B cell (primary cell): Measurements from ENCODE around the gene RNF126. TPM values are rescaled to one million over a fixed set of nuclear protein-coding genes. Genes with fewer than 3 reads are reported as not detected.

Experiments
- ATAC-seq: fragments of 200-7000 bp; cut with Tn5 transposase; one replicate; pipeline ENCODE4 v1.10.0; 2021; ENCODE audit warnings: low read depth, mild to moderate bottlenecking, moderate number of reproducible peaks, moderate library complexity
- CTCF ChIA-PET: fragments of 350-600 bp; sonication (Branson Sonifier 250); formaldehyde crosslinking; loops from one replicate; lab custom pipeline; 2021; ENCODE audit warnings: antibody characterized with exemption, inconsistent platforms; lab: Charles Lee
- POLR2A ChIA-PET: fragments of 350-600 bp; sonication (Branson Sonifier 250); formaldehyde crosslinking; loops from one replicate; lab custom pipeline; 2021; ENCODE audit warnings: antibody characterized with exemption; lab: Charles Lee
- DNase-seq: peaks from one replicate; pipeline ENCODE4 v3.0.0; 2013
- H2AFZ ChIP-seq: 2 replicates; pipeline ENCODE4 v1.6.1; 2012; ENCODE audit warnings: mild to moderate bottlenecking, low read depth, low read length; ENCODE audit not compliant: insufficient read depth, poor library complexity, severe bottlenecking
- H3K27ac ChIP-seq, 2 donors: 1 replicate in 1 of 2; 2 replicates in 1 of 2; pipeline ENCODE4 v1.5.1; 2012 to 2013; ENCODE audit warnings: low read length in 2 of 2, mild to moderate bottlenecking in 2 of 2, moderate library complexity in 1 of 2
- H3K27me3 ChIP-seq, 4 experiments: fragments of 200-600 bp in 1 of 4; sonication (generic) in 1 of 4; replicated peaks in 1 of 4; 1 replicate in 2 of 4; 2 replicates in 2 of 4; pipeline versions ENCODE4 v1.6.1 to v1.7.0; 2013 to 2016; ENCODE audit warnings: low read length in 3 of 4, mild to moderate bottlenecking in 2 of 4, mixed read lengths in 1 of 4, moderate library complexity in 1 of 4; ENCODE audit not compliant: insufficient read depth in 4 of 4, control insufficient read depth in 3 of 4; ENCODE audit errors: control extremely low read depth in 1 of 4
- H3K36me3 ChIP-seq, 2 experiments: replicated peaks in 1 of 2; 1 replicate in 1 of 2; 2 replicates in 1 of 2; pipeline versions ENCODE4 v1.6.1 to v1.7.1; 2013; ENCODE audit warnings: low read length in 1 of 2; ENCODE audit not compliant: insufficient read depth in 2 of 2, control insufficient read depth in 1 of 2; ENCODE audit errors: control extremely low read depth in 1 of 2, extremely low read depth in 1 of 2
- H3K4me1 ChIP-seq, 2 donors: fragments of 200-600 bp in 1 of 2; sonication (generic) in 1 of 2; 1 replicate in 1 of 2; 2 replicates in 1 of 2; pipeline versions ENCODE4 v1.5.1 to v1.6.1; 2013 to 2017; ENCODE audit warnings: low read length in 2 of 2; ENCODE audit not compliant: control insufficient read depth in 2 of 2, insufficient read depth in 2 of 2
- H3K4me2 ChIP-seq: replicated peaks from 2 replicates; pipeline ENCODE3; 2012; ENCODE audit warnings: mild to moderate bottlenecking, low read depth, low read length; ENCODE audit not compliant: poor library complexity, severe bottlenecking
- H3K4me3 ChIP-seq, 5 experiments: fragments of 200-600 bp in 1 of 5; sonication (generic) in 1 of 5; 1 replicate in 3 of 5; 2 replicates in 2 of 5; pipeline versions ENCODE4 v1.5.1 to v1.7.0; 2011 to 2016; ENCODE audit warnings: low read length in 4 of 5, mild to moderate bottlenecking in 4 of 5, low read depth in 2 of 5, control low read depth in 1 of 5, moderate library complexity in 1 of 5; ENCODE audit not compliant: insufficient read depth in 1 of 5; ENCODE audit errors: control extremely low read depth in 1 of 5, extremely low read depth in 1 of 5
- H3K79me2 ChIP-seq: fragments of 200-600 bp; sonication (generic); one replicate; pipeline ENCODE4 v1.6.0; 2016; ENCODE audit warnings: low read length; ENCODE audit not compliant: control insufficient read depth, insufficient read depth
- H3K9ac ChIP-seq: fragments of 200-600 bp; sonication (generic); 2 replicates; pipeline ENCODE4 v1.6.1; 2017; ENCODE audit warnings: mild to moderate bottlenecking, low read length, moderate library complexity
- H3K9me3 ChIP-seq, 3 donors: one replicate each; pipeline versions ENCODE4 v1.6.1 to v1.7.1; 2013; ENCODE audit warnings: low read length in 2 of 3; ENCODE audit not compliant: control insufficient read depth in 2 of 3, insufficient read depth in 1 of 3; ENCODE audit errors: control extremely low read depth in 1 of 3
- H4K20me1 ChIP-seq: 2 replicates; pipeline ENCODE4 v1.6.0; 2012; ENCODE audit warnings: mild to moderate bottlenecking, low read length; ENCODE audit not compliant: insufficient read depth, control insufficient read depth, poor library complexity, severe bottlenecking
- H3K27ac Mint-ChIP-seq: one replicate; pipeline ENCODE4 v1.8.0; 2021; ENCODE audit warnings: mixed read lengths
- H3K27me3 Mint-ChIP-seq: one replicate; pipeline ENCODE4 v1.8.0; 2021; ENCODE audit warnings: mixed read lengths
- H3K4me1 Mint-ChIP-seq: one replicate; pipeline ENCODE4 v1.8.0; 2021; ENCODE audit warnings: mixed read lengths
- H3K4me3 Mint-ChIP-seq: one replicate; pipeline ENCODE4 v1.8.0; 2021; ENCODE audit warnings: mixed read lengths
- H3K9me3 Mint-ChIP-seq: one replicate; pipeline ENCODE4 v1.8.0; 2022; ENCODE audit warnings: mixed read lengths; ENCODE audit not compliant: insufficient read depth
- EZH2 ChIP-seq: IDR thresholded peaks from 2 replicates; pipeline ENCODE4 v1.6.1; 2012; ENCODE audit warnings: borderline replicate concordance, low read depth, mild to moderate bottlenecking, moderate library complexity, low read length; ENCODE audit not compliant: insufficient read depth, poor library complexity, severe bottlenecking
- WGBS: methylation state at CpG from one replicate; pipeline ENCODE4 v1.1.5; 2013; ENCODE audit warnings: missing lambda C conversion rate; ENCODE audit not compliant: insufficient coverage; 5-methylcytosine and 5-hydroxymethylcytosine counted together
- intact Hi-C: fragments of 100-400 bp; cut with micrococcal nuclease; formaldehyde crosslinking; loops from one replicate; pipeline ENCODE4 v1.10.0; 2022
- polyA plus RNA-seq: library from polyadenylated mRNA; depleted of rRNA; stranded (reverse); fragments of >200 nt; gene quantifications from 2 replicates; pipeline ENCODE4 v1.2.3, GENCODE V29; 2012
- total RNA-seq, 2 donors: library from RNA; stranded (reverse); fragments of 120-200 nt in 1 of 2; gene quantifications; 1 replicate in 1 of 2; 2 replicates in 1 of 2; pipeline versions ENCODE4 v1.2.3 to v1.2.4, GENCODE V29; 2013 to 2022
- TF ChIP-seq, protein P1 (sequence below): fragments of 200-600 bp; IDR thresholded peaks from one replicate; pipeline ENCODE4 v1.8.0; 2022; ENCODE audit warnings: antibody characterized with exemption, mild to moderate bottlenecking

The RNF126 gene
- total and polyA plus RNA-seq, 2 donors (not counting 1 experiment from before 2014, with no cell fraction given), result 74.3 to 118 TPM

DNA sequence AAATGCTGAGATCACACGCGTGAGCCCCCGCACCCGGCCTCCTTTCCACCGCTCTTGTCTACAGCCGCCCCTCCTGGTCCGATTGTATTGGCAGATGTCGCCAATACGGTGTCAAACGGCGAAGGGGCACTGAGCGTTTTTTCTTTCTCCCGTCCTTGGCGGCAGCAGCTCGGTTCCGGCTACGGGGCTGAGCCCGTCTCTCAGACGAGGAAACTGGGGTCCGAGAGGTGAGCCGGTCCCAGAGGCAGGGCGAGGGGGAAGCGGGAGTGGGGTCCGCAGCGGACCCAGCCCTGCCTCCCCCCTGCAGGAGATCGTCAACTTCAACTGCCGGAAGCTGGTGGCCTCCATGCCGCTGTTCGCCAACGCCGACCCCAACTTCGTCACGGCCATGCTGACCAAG is 50.1 kb downstream of the RNF126 start:
- ChIA-PET POLR2A (no interaction called here), CTCF (no interaction called here)
- Mint-ChIP-seq H3K27ac (no peak overlapping the region), H3K27me3 (peaks cover 7% of the 10 kb centered on the region), H3K4me1 (peaks cover 18% of the 10 kb centered on the region), H3K4me3 (no peak overlapping the region), H3K9me3 (no peaks in the 10 kb centered on the region)
- no peak overlapping the region for H3K9ac ChIP-seq
- no peak for TF ChIP-seq EZH2
- TF ChIP-seq, protein P1, sequence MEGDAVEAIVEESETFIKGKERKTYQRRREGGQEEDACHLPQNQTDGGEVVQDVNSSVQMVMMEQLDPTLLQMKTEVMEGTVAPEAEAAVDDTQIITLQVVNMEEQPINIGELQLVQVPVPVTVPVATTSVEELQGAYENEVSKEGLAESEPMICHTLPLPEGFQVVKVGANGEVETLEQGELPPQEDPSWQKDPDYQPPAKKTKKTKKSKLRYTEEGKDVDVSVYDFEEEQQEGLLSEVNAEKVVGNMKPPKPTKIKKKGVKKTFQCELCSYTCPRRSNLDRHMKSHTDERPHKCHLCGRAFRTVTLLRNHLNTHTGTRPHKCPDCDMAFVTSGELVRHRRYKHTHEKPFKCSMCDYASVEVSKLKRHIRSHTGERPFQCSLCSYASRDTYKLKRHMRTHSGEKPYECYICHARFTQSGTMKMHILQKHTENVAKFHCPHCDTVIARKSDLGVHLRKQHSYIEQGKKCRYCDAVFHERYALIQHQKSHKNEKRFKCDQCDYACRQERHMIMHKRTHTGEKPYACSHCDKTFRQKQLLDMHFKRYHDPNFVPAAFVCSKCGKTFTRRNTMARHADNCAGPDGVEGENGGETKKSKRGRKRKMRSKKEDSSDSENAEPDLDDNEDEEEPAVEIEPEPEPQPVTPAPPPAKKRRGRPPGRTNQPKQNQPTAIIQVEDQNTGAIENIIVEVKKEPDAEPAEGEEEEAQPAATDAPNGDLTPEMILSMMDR, result no peak
- H3K4me2 ChIP-seq, result no peak overlapping the region
- H3K27ac ChIP-seq, result no peak overlapping the region
- 82% methylated on average over 33 of the region's 33 CpGs for WGBS
- peaks cover 0 to 9% (median 2%) of the 10 kb centered on the region in 4 experiments for H3K27me3 ChIP-seq
- peaks cover 0 to under 1% of the 10 kb centered on the region in 2 experiments for H3K36me3 ChIP-seq
- H3K4me3 ChIP-seq, result no peak overlapping the region
- no peak for DNase-seq
- no peaks in the 10 kb centered on the region for H4K20me1 ChIP-seq
- no peaks in the 10 kb centered on the region for H3K9me3 ChIP-seq
- ATAC-seq, result no peak
- intact Hi-C loops, result no loop called here
- no peaks in the 10 kb centered on the region for H3K79me2 ChIP-seq
- H2AFZ ChIP-seq, result no peak overlapping the region
- peaks cover 11 to 34% of the 10 kb centered on the region in 2 donors for H3K4me1 ChIP-seq

GRCh38 chr19:611481-611868 is 51.5 kb downstream of the RNF126 start:
- Mint-ChIP-seq H3K4me1 (peaks cover 16% of the 10 kb centered on the region), H3K4me3 (peak overlapping the region; percentile 79), H3K27me3 (peaks cover 7% of the 10 kb centered on the region), H3K27ac (peak overlapping the region; percentile 66), H3K9me3 (no peaks in the 10 kb centered on the region)
- no peak overlapping the region for H3K27ac ChIP-seq
- H2AFZ ChIP-seq, result peak overlapping the region; percentile 79
- no peaks in the 10 kb centered on the region for H3K36me3 ChIP-seq
- H3K4me3 ChIP-seq, result peak overlapping the region in 2 of 5 experiments; percentile 46 to 61
- WGBS, result 32% methylated on average over 8 of the region's 13 CpGs
- TF ChIP-seq EZH2, result no peak
- TF ChIP-seq, protein P1, result no peak
- H3K79me2 ChIP-seq, result no peaks in the 10 kb centered on the region
- H3K9ac ChIP-seq, result peak overlapping the region; percentile 58
- H3K27me3 ChIP-seq, result peaks cover 0 to 9% (median 2%) of the 10 kb centered on the region in 4 experiments
- H3K4me2 ChIP-seq, result peak overlapping the region; percentile 81
- intact Hi-C loops, result no loop called here
- POLR2A ChIA-PET, result interaction anchor here (0.6 to 0.7 kb wide), 2 partner anchors 19 to 88 kb away, joined by 3 to 4 read pairs; no protein-coding TSS in a partner anchor
- H3K9me3 ChIP-seq, result no peaks in the 10 kb centered on the region
- CTCF ChIA-PET, result no interaction called here
- ATAC-seq, result no peak
- DNase-seq, result no peak
- H3K4me1 ChIP-seq, result peaks cover 11 to 34% of the 10 kb centered on the region in 2 donors
- H4K20me1 ChIP-seq, result no peaks in the 10 kb centered on the region
